ENCODE measurements around the gene CLDN10. TPM values are rescaled to one million over a fixed set of nuclear protein-coding genes. Genes with fewer than 3 reads are reported as not detected.

The CLDN10 gene
- total RNA-seq, 1 experiment from 2014 or later: not detected

Other genes starting within 250 kb of the CLDN10 start
- gene DZIP1, start 92.0 kb downstream of the CLDN10 start, total RNA-seq (2014; rRNA removed; shearing (Covaris generic)): 19.0 and 25.0 TPM in 2 replicates
- 17.6 and 21.8 TPM in 2 replicates for gene DNAJC3, start 124.4 kb downstream of the CLDN10 start, total RNA-seq (2014; rRNA removed; shearing (Covaris generic))

All from HT1080 (cell line).